A549 (cell line): ENCODE data around the gene ARFGEF3. TPM values are rescaled to one million over a fixed set of nuclear protein-coding genes. Genes with fewer than 3 reads are reported as not detected.

Experiments used
- ATAC-seq, 2 experiments: fragments of 200-7000 bp in 1 of 2; fragments of >200 bp in 1 of 2; cut with Nextera tagmentation in 1 of 2; cut with Tn5 transposase in 1 of 2; 3 replicates each; pipeline versions ENCODE4 v1.8.0 to v1.9.1; 2018 to 2020; ENCODE audit warnings: mild to moderate bottlenecking in 1 of 2, moderate library complexity in 1 of 2
- CTCF ChIA-PET: fragments of 300-600 bp; sonication (Branson Sonifier 250); formaldehyde crosslinking; extraction: SDS; loops from one replicate; lab custom pipeline; 2021; ENCODE audit warnings: antibody characterized with exemption, inconsistent platforms; lab: Yijun Ruan, JAX
- POLR2A ChIA-PET: fragments of 350-600 bp; formaldehyde crosslinking; extraction: SDS; loops from one replicate; lab custom pipeline; 2021; ENCODE audit warnings: antibody characterized with exemption, inconsistent platforms; lab: Yijun Ruan, JAX
- DNase-seq, 2 experiments: peaks; one replicate each; pipeline versions ENCODE4 v3.0.0 to v3.0.0-alpha.2; 2011 to 2016; ENCODE audit warnings: low read depth in 1 of 2, low spot score in 1 of 2
- FAIRE-seq: peaks from 2 replicates; lab custom pipeline; 2011; peaks lifted over from hg19 to GRCh38; lab: Jason Lieb, UNC
- H3K27ac ChIP-seq, 2 experiments: fragments of >200 bp; sonication (Bioruptor Twin); formaldehyde crosslinking; 3 replicates each; pipeline ENCODE4 v1.5.1; 2016 to 2017
- H3K4me1 ChIP-seq: fragments of >200 bp; sonication (Bioruptor Twin); formaldehyde crosslinking; 3 replicates; pipeline ENCODE4 v1.6.1; 2016
- H3K4me2 ChIP-seq: fragments of >200 bp; sonication (Bioruptor Twin); formaldehyde crosslinking; 3 replicates; pipeline ENCODE4 v1.6.1; 2016
- H3K4me3 ChIP-seq: fragments of >200 bp; sonication (Bioruptor Twin); formaldehyde crosslinking; 3 replicates; pipeline ENCODE4 v1.5.1; 2016
- H3K9me3 ChIP-seq: fragments of >200 bp; sonication (Bioruptor Twin); formaldehyde crosslinking; 3 replicates; pipeline ENCODE4 v1.6.1; 2016
- BCL3 ChIP-seq: fragments of >200 bp; sonication (Bioruptor Twin); formaldehyde crosslinking; IDR thresholded peaks from 3 replicates; pipeline ENCODE4 v1.6.1; 2016
- BHLHE40 ChIP-seq: IDR thresholded peaks from 2 replicates; pipeline ENCODE4 v1.6.1; 2012; ENCODE audit warnings: low read depth, low read length, inconsistent platforms
- CEBPB ChIP-seq, 2 experiments: fragments of >200 bp in 1 of 2; sonication (Bioruptor Twin) in 1 of 2; formaldehyde crosslinking in 1 of 2; IDR thresholded peaks; 2 replicates each; pipeline ENCODE4 v1.6.1; 2012 to 2016
- E2F6 ChIP-seq: IDR thresholded peaks from 2 replicates; pipeline ENCODE4 v1.6.1; 2012; ENCODE audit warnings: low read depth, borderline replicate concordance
- EHMT2 ChIP-seq: fragments of 200-600 bp; sonication (generic); IDR thresholded peaks from 2 replicates; pipeline ENCODE4 v1.6.1; 2016; ENCODE audit warnings: antibody characterized with exemption, low read depth, mild to moderate bottlenecking, moderate library complexity
- FOSL2 ChIP-seq, 2 experiments: fragments of 450-650 bp in 1 of 2; fragments of >200 bp in 1 of 2; sonication (Bioruptor Twin) in 1 of 2; formaldehyde crosslinking; IDR thresholded peaks; 2 replicates each; pipeline versions ENCODE4 v1.5.0 to v1.6.1; 2016 to 2020; ENCODE audit warnings: mild to moderate bottlenecking in 1 of 2, moderate library complexity in 1 of 2
- FOXS1 ChIP-seq: fragments of 250-450 bp; sonication (Bioruptor Pico); IDR thresholded peaks from 2 replicates; pipeline ENCODE4 v1.5.0; 2020; ENCODE audit warnings: mild to moderate bottlenecking, moderate library complexity
- GATA3 ChIP-seq: IDR thresholded peaks from 2 replicates; pipeline ENCODE4 v1.6.1; 2012; ENCODE audit warnings: borderline replicate concordance
- HMGXB4 ChIP-seq: fragments of 250-450 bp; sonication (Bioruptor Pico); IDR thresholded peaks from 2 replicates; pipeline ENCODE4 v1.5.0; 2021; ENCODE audit warnings: mild to moderate bottlenecking, moderate library complexity, borderline replicate concordance
- HOXA7 ChIP-seq: fragments of 250-450 bp; sonication (Bioruptor Pico); IDR thresholded peaks from 2 replicates; pipeline ENCODE4 v1.5.0; 2020; ENCODE audit warnings: mild to moderate bottlenecking, moderate library complexity
- JUNB ChIP-seq: fragments of >200 bp; sonication (Bioruptor Twin); formaldehyde crosslinking; IDR thresholded peaks from 2 replicates; pipeline ENCODE4 v1.6.1; 2016
- KDM1A ChIP-seq: fragments of 200-600 bp; sonication (generic); IDR thresholded peaks from 2 replicates; pipeline ENCODE4 v1.6.1; 2016; ENCODE audit warnings: low read depth, mild to moderate bottlenecking
- MAX ChIP-seq: IDR thresholded peaks from 2 replicates; pipeline ENCODE4 v1.6.1; 2012
- MAZ ChIP-seq: fragments of 150-350 bp; IDR thresholded peaks from 2 replicates; pipeline ENCODE4 v1.6.1; 2014; ENCODE audit warnings: antibody characterized with exemption, low read depth, low read length, borderline replicate concordance
- NFE2L2 ChIP-seq: fragments of 150-350 bp; conservative IDR thresholded peaks from 2 replicates; pipeline ENCODE4 v1.6.1; 2014; ENCODE audit warnings: low read length
- NPAS2 ChIP-seq: fragments of 250-450 bp; sonication (Bioruptor Pico); IDR thresholded peaks from 2 replicates; pipeline ENCODE4 v1.8.0; 2022; ENCODE audit warnings: mild to moderate bottlenecking, moderate library complexity, borderline replicate concordance
- NR3C1 ChIP-seq: fragments of >200 bp; sonication (Bioruptor Twin); formaldehyde crosslinking; IDR thresholded peaks from 3 replicates; pipeline ENCODE4 v1.6.1; 2017
- PHF8 ChIP-seq: fragments of 200-600 bp; sonication (generic); IDR thresholded peaks from 2 replicates; pipeline ENCODE4 v1.6.1; 2016; ENCODE audit warnings: low read depth, mild to moderate bottlenecking, antibody characterized with exemption, moderate library complexity, borderline replicate concordance
- POLR2AphosphoS2 ChIP-seq: conservative IDR thresholded peaks from 2 replicates; pipeline ENCODE4 v1.6.1; 2012; ENCODE audit warnings: low read length, improper control_type of control experiment, inconsistent platforms
- RAD21 ChIP-seq, 2 experiments: fragments of >200 bp in 1 of 2; sonication (Bioruptor Twin) in 1 of 2; formaldehyde crosslinking in 1 of 2; IDR thresholded peaks in 1 of 2; conservative IDR thresholded peaks in 1 of 2; 2 replicates in 1 of 2; 3 replicates in 1 of 2; pipeline ENCODE4 v1.6.1; 2012 to 2018; ENCODE audit warnings: inconsistent platforms in 1 of 2
- RARB ChIP-seq: fragments of 250-450 bp; sonication (Bioruptor Pico); IDR thresholded peaks from 2 replicates; pipeline ENCODE4 v1.8.0; 2021; ENCODE audit warnings: mild to moderate bottlenecking, moderate library complexity
- RFX5 ChIP-seq: fragments of 450-650 bp; IDR thresholded peaks from 2 replicates; pipeline ENCODE4 v1.7.1; 2014; ENCODE audit warnings: antibody characterized with exemption, mild to moderate bottlenecking, moderate library complexity
- SMC3 ChIP-seq: fragments of >200 bp; sonication (Bioruptor Twin); formaldehyde crosslinking; IDR thresholded peaks from 3 replicates; pipeline ENCODE4 v1.6.1; 2018; ENCODE audit warnings: inconsistent platforms
- SREBF2 ChIP-seq: fragments of 450-650 bp; IDR thresholded peaks from 2 replicates; pipeline ENCODE4 v1.6.1; 2014; ENCODE audit warnings: mild to moderate bottlenecking, moderate library complexity
- TFCP2L1 ChIP-seq: fragments of 250-450 bp; sonication (Bioruptor Pico); IDR thresholded peaks from 2 replicates; pipeline ENCODE4 v1.5.0; 2021; ENCODE audit warnings: mild to moderate bottlenecking
- USF2 ChIP-seq: fragments of 450-650 bp; IDR thresholded peaks from 2 replicates; pipeline ENCODE4 v1.6.1; 2014; ENCODE audit warnings: antibody characterized with exemption
- ZC3H11A ChIP-seq: fragments of 450-650 bp; IDR thresholded peaks from 2 replicates; pipeline ENCODE4 v1.6.1; 2014; ENCODE audit warnings: antibody characterized with exemption, mild to moderate bottlenecking
- ZFP36 ChIP-seq: fragments of 450-650 bp; IDR thresholded peaks from 2 replicates; pipeline ENCODE4 v1.6.1; 2014; ENCODE audit warnings: borderline replicate concordance; ENCODE audit not compliant: partially characterized antibody
- ZSCAN20 ChIP-seq: fragments of 250-450 bp; sonication (Bioruptor Pico); IDR thresholded peaks from 2 replicates; pipeline ENCODE4 v1.8.0; 2022; ENCODE audit warnings: mild to moderate bottlenecking, moderate library complexity
- WGBS: methylation state at CpG from one replicate; pipeline ENCODE4 v1.1.6; 2017; ENCODE audit errors: missing lambda C conversion rate; 5-methylcytosine and 5-hydroxymethylcytosine counted together
- polyA plus RNA-seq, 4 experiments: library from polyadenylated mRNA; depleted of rRNA in 3 of 4; stranded (reverse); fragments of >200 nt; fragmentation: RNase III in 1 of 4; extraction: RNeasy Plus Mini Kit Qiagen cat#74134 plus additional on column Dnase treatment in 1 of 4; gene quantifications; 2 replicates in 3 of 4; 3 replicates in 1 of 4; pipeline ENCODE4 v1.2.3, GENCODE V29; 2011 to 2017

Gene ARFGEF3
- polyA plus RNA-seq, 2 of the 4 experiments (the other 2 are of a cell fraction), result 0.15 to 0.83 TPM

- no peak for TF ChIP-seq FOXS1 (CRISPR knock-in tag)
- no peak for TF ChIP-seq KDM1A
These were observed 25.4 kb downstream of the ARFGEF3 start (continued) for GRCh38 chr6:138187156-138187555.

GRCh38 chr6:138188278-138188941 is 26.7 kb downstream of the ARFGEF3 start:
- TF ChIP-seq RARB (CRISPR knock-in tag), result no peak
- FAIRE-seq, result no peak
- Histone ChIP-seq H3K9me3 (no peaks in the 10 kb centered on the region), H3K4me3 (no peak overlapping the region), H3K4me2 (no peak overlapping the region), H3K27ac (no peak overlapping the region), H3K4me1 (no peaks in the 10 kb centered on the region)
- ChIA-PET CTCF (no interaction called here), POLR2A (no interaction called here)
- ATAC-seq, result no peak
- no peak for DNase-seq
- WGBS, result 19% methylated on average over 5 of the region's 5 CpGs

- ATAC-seq (no peak), DNase-seq (no peak), FAIRE-seq (no peak)
- POLR2A ChIA-PET, result no interaction called here
- 81% methylated on average over 4 of the region's 4 CpGs for WGBS
- Histone ChIP-seq H3K4me3 (no peak overlapping the region), H3K4me2 (no peak overlapping the region), H3K9me3 (no peaks in the 10 kb centered on the region), H3K4me1 (no peaks in the 10 kb centered on the region), H3K27ac (no peak overlapping the region)
- CTCF ChIA-PET, result no interaction called here
- no peak for TF ChIP-seq ZC3H11A
- no peak for TF ChIP-seq POLR2AphosphoS2
- no peak for TF ChIP-seq E2F6
- no peak for TF ChIP-seq HOXA7
- TF ChIP-seq JUNB, result no peak
- TF ChIP-seq USF2, result no peak
- no peak for TF ChIP-seq NR3C1
- TF ChIP-seq HMGXB4 (CRISPR knock-in tag), result no peak
- TF ChIP-seq ZSCAN20 (CRISPR knock-in tag), result no peak
- TF ChIP-seq PHF8, result no peak
- TF ChIP-seq EHMT2, result no peak
- TF ChIP-seq GATA3, result no peak
- TF ChIP-seq RARB (CRISPR knock-in tag), result no peak
- no peak for TF ChIP-seq TFCP2L1
These were observed 32.5 kb downstream of the ARFGEF3 start for GRCh38 chr6:138194287-138194686.

- CTCF ChIA-PET, result no interaction called here
- H3K4me1 ChIP-seq, result no peaks in the 10 kb centered on the region
- POLR2A ChIA-PET, result no interaction called here
- ATAC-seq, result no peak
- WGBS, result 86% methylated on average over 3 of the region's 3 CpGs
- no peak for DNase-seq
- H3K27ac ChIP-seq, result no peak overlapping the region
- FAIRE-seq, result no peak
- no peaks in the 10 kb centered on the region for H3K9me3 ChIP-seq
- H3K4me3 ChIP-seq, result no peak overlapping the region
- no peak overlapping the region for H3K4me2 ChIP-seq
- TF ChIP-seq JUNB (no peak), SMC3 (no peak), NPAS2 (CRISPR knock-in tag) (no peak), TFCP2L1 (no peak), CEBPB (IDR thresholded peaks at IDR 0.05) (no peak), FOSL2 (IDR thresholded peaks at IDR 0.05) (no peak), FOSL2 (CRISPR knock-in tag; IDR thresholded peaks at IDR 0.05) (no peak), ZFP36 (no peak), BHLHE40 (no peak), KDM1A (no peak), BCL3 (no peak), RFX5 (no peak), RAD21 (conservative IDR thresholded peaks at IDR 0.05 in 1 of 2, IDR thresholded peaks at IDR 0.05 in 1 of 2) (no peak), NFE2L2 (no peak), SREBF2 (no peak), POLR2AphosphoS2 (no peak), MAZ (no peak), MAX (no peak)
These were observed 34.5 kb downstream of the ARFGEF3 start for GRCh38 chr6:138196122-138196738.
